Erythroblast (primary cell): Measurements from ENCODE around the gene PUS1.
"Not testable (repeated sequence)": the region's sequence is repeated elsewhere in the genome, so short reads cannot be mapped to it uniquely, and the experiment has no call there.

ENCODE experiments used
- GATA1 ChIP-seq: IDR thresholded peaks from 2 replicates; pipeline ENCODE4 v1.6.1; 2011; ENCODE audit warnings: low read depth, mild to moderate bottlenecking, control low read depth, low read length, moderate library complexity
- POLR2A ChIP-seq: IDR thresholded peaks from 2 replicates; pipeline ENCODE4 v1.6.1; 2011; ENCODE audit warnings: mild to moderate bottlenecking, low read length

GRCh38 chr12:131954460-131954859 lies 25.4 kb downstream of the PUS1 start:
- not testable (repeated sequence) for TF ChIP-seq POLR2A, GATA1
